Measurements from ENCODE around the gene CDKN2C.

GRCh38 chr1:50936321-50936720, 33.7 kb upstream of the CDKN2C start:
- TF ChIP-seq CTCF (IDR thresholded peaks at IDR 0.05) = no peak
- no peak for TF ChIP-seq STAT6 (CRISPR knock-in tag; conservative IDR thresholded peaks at IDR 0.05; ENCODE audit: low read depth)
- no peak for TF ChIP-seq NR3C1 (CRISPR knock-in tag; conservative IDR thresholded peaks at IDR 0.05; ENCODE audit: low read depth)
- TF ChIP-seq IRF2 (CRISPR knock-in tag; IDR thresholded peaks at IDR 0.05; ENCODE audit: borderline replicate concordance, low read depth) = no peak
- no peak for TF ChIP-seq FOXJ3 (CRISPR knock-in tag; IDR thresholded peaks at IDR 0.05; ENCODE audit: borderline replicate concordance)
- TF ChIP-seq MAX (CRISPR knock-in tag; IDR thresholded peaks at IDR 0.05) = no peak
- no peak for TF ChIP-seq ATF3 (CRISPR knock-in tag; conservative IDR thresholded peaks at IDR 0.05)
- TF ChIP-seq PRRX2 (CRISPR knock-in tag; IDR thresholded peaks at IDR 0.05) = no peak
- TF ChIP-seq ETV6 (CRISPR knock-in tag; IDR thresholded peaks at IDR 0.05) = no peak
- TF ChIP-seq ATF1 (CRISPR knock-in tag; IDR thresholded peaks at IDR 0.05) = no peak
